HG03135 (cell line): ENCODE measurements around the gene KCNK16.

ENCODE experiments used
- ATAC-seq: cut with Tn5 transposase; IDR thresholded peaks from one replicate; pipeline ENCODE4 v1.9.1; 2021; ENCODE audit warnings: mild to moderate bottlenecking, moderate library complexity; ENCODE audit not compliant: unreplicated experiment

Gene KCNK16

DNA sequence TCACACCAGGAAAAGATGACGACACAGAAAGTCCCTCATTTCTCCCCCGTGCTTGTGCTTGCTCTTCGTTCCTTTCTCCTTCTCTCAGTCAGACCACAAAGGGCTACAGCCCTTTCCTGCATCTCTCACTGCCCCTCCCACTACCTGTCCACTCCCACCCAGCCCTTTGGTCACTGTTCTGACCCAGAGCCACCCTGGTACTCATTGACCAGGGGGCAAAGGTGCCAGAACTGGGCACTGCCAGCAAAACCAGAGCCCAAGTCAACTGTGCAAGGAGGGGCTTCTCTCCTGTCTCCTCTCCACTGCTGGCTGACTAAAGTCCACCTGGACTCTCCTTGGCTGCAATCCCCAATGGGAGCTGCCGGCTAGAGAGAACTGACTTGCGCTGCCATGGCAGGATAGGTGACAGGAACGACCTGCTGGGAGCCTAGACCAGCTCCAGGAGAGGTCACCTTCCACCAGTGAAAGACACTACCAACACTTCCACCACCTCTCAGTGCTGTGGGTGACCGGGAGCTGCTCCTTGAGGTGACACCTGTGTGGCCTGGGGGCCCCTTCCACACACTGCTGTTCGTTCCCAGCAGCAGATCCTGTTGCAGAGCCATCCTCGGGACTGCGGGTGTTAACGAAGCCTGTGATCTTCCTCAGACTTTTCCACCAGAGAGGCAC is 41.1 kb downstream of the KCNK16 start:
- no peak for ATAC-seq

DNA sequence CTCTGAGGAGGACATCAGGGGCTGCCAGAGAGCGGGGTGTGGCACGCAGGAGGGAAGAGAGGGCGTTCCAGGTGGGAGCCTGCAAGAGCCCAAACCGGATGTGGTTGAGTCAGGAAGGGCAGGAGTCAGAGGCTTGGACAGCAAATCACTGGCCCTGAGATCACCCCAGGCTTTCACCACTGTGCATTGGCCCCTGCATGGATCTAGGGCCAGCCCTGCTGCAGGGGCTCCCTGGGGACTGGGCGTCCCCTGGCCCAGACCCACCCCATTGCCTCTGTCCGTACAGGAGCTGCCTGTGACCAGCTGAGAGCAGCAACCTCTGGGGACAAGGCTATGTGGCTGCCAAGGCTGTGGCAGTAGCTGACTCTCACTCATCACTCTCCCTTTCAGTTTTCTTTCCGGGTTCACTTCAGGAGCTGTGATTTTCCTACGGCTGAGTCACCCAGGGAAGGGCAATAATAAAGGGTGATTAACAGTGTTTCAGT is 42.2 kb downstream of the KCNK16 start:
- no peak for ATAC-seq

DNA sequence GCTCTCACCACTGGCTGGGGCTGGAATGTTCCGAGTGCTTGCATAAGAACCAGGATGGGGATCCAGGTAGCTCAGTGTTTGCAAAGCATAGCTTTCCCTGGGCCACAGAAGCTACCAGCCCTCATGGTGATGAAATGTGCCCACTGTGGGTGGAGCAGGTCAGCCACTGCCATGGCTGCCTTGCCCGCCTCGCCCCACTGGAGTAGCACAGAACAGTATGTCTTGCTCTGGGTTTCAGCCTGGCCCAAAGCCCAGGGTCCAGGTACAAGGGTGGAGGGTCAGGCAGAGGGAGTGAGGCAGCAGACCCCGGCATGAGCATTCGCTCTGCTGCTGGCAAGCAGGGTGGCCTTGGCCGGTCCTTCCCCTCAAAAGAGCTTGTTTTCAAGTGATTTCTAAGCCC is 43.0 kb downstream of the KCNK16 start:
- ATAC-seq = no peak

DNA sequence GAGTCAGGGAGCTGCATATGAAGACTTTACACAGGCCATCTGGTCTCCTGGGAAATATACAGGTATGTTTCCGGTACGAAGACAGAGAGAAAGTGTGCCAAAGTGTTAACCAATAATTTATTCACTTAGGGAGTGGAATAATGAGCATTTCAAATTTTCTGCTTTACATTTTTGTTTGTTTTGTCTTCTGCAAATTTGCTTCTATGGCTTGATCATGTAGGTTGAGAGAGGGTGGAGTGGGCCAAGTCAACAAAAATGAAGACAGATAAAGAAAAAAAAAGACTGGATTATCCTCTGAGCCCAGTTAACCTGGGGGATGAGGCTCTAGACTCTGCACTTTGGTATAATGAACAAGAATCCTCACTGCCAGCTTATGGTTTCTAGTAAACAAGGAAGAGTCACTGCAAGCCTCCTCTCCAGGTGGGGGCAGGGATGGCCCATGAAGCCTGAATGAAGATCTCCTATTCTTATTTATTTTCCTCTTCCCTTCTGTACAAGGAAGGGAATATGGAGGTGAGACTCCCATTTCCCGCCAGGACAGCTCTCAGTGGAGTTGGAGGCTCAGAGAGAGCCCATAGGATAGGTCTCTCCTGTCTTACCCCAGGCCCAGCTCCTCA is 46.0 kb downstream of the KCNK16 start:
- ATAC-seq = no peak

DNA sequence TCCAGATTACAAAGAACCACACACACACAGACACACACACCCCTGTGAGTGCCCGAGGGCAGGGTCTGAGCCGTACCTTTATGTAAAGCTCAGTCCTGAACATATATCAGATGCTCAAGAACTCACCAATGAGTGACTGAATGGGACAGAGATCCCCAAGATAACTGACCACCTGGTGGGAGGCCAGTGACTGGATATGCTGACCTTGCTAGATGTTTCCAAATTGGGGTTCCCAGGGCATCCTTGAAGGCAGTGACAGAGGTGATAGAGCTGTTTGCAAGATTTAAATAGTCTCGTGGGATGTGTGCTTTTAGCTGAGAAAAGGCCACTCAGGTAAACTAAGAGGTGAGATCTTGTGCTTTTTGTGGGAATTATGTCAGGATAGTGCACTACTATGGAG is 47.6 kb downstream of the KCNK16 start:
- ATAC-seq = no peak

DNA sequence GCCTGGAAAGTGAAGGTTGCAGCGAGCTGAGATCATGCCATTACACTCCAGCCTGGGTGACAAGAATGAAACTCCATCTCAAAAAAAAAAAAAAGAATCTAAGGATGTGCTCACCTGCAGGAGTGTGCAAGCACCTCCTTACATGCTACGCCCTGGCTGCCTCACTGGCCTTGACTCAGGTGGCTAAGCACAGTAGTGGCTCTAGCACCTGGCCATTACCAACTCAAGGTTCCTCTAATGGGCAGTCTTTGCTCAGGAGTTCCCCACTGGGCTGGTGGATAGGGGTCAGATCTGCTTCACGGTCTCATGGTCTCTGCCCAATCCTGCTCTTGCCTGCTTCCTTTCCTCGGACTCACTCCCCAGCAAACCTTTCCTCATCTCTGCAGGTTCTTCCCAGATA is 48.0 kb downstream of the KCNK16 start:
- ATAC-seq = no peak

DNA sequence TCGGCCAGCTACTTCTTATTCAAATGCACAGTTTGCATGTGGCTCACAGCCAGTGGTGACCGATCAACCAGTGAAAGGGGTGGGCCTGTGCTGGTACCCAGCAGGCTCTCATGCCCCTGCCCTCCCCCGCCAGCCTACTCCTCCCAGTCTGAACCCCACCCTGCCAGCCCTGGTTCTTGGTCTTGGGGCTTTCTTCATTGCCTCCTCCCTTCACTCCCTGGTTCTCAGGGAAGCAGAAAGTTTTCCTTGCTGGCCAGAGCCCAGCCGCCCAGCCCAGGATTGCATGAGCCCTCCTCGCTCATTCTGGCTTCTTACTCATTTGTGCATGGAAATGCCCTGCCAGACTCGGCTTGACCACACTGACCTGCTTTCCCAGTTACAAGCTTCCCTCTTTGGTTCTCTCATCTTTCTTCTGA is 49.1 kb downstream of the KCNK16 start:
- ATAC-seq = no peak

DNA sequence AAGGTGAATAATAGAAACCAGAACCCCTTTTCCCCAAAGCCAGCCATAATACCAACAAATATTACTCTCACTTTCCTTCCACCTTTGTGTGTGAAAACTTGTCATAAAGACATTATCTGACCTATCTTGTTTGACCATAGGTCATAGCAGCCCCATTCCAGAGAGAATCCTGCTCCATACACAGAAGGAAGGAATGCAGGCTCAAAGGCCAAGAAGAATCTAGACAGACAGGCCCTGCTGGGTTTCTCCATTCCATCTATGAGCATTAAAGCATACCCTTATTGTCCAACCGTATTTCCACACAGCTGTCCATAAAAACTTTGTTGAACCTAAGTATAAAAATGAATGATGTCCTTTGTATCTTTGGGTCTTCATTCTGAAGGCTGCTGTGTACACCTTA is 52.5 kb downstream of the KCNK16 start:
- no peak for ATAC-seq

DNA sequence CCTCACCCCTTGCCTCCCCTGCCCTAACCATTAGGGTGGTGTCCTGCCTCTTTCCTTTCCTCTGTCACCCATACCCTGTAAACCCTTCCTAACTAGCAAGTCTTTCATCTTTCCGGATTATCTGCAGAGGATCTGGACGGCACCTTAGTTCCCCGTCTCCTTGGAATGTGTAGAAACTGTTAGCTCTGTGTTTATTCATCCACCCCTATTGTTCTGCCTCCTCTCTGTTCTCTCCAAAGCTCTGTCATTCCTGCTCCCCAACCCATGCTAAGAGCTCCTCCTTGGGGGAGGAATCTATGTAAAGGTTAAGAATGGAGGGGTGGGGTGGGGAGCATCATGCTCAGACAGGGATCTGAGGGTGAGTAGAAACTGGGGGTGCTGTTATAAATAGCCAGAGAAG is 53.8 kb downstream of the KCNK16 start:
- ATAC-seq = no peak

DNA sequence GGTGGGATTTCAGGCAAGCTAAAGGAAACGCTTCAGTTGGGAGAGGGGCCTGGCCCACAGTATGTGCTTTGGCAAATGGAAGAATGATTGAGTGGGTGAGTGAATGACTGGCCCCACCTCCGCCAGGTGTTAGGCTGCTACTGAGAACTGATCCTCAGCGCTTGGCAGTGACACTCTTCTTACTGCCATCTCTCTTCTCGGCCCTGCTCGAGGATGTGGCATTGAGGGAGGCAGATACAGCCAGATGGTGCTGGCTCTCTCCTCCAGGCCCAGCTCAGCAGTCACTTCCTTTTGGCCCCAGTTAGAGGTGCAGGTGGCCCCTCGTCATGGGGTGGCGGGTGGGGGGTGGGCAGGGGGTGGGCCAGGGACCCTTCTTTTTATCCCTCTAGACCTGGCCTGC is 54.3 kb downstream of the KCNK16 start:
- ATAC-seq = no peak

DNA sequence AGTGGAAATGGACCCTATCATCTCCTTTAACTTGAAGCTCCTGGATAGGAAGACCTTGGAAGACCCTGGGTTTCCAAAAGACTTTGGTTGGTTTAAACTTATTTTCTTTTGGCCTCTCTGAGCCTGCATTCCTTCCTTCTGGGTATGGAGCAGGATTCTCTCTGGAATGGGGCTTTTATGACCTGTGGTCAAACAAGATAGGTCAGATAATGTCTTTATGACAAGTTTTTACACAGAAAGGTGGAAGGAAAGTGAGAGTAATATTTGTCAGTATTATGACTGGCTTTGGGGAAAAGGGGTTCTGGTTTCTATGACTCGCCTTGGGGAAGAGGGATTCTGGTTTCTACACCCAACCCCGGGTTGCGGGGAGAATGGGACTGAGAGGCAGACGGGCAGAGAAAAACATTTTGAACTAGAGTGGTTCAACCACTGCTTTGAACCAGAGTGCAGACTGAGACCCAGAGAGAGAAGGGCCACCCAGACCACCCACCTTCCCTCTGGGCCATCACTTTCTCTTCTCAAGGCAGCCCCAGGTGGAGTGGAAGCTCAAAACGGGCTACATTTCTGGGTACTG is 55.6 kb downstream of the KCNK16 start:
- ATAC-seq = no peak

DNA sequence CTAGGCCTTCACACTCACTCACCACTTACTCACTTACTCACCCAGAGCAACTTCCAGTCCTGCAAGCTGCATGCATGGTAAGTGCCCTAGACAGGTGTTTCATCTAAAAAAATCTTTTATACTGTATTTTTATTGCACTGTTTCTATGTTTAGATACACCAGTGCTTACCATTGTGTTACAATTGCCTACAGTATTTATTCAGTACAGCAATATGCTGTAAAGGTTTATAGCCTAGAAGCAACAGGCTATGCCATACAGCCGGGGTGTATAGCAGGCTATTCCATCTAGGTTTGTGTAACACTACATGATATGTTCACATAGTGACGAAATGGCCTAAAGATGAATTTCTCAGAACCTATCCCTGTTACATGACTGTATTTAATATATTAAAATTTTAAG is 56.1 kb downstream of the KCNK16 start:
- ATAC-seq = no peak
